GM23248 (cell line): ENCODE results near the gene ANKRD61.

Experiments used
- EZH2 ChIP-seq: fragments of 200-600 bp; sonication (generic); IDR thresholded peaks from 2 replicates; pipeline ENCODE4 v1.6.1; 2018; ENCODE audit warnings: antibody characterized with exemption, mild to moderate bottlenecking; ENCODE audit not compliant: insufficient read depth, poor library complexity, severe bottlenecking
- EZH2phosphoT487 ChIP-seq: fragments of 200-600 bp; sonication (generic); IDR thresholded peaks from 2 replicates; pipeline ENCODE4 v1.6.1; 2018; ENCODE audit warnings: antibody characterized with exemption, moderate library complexity, mild to moderate bottlenecking, low read depth; ENCODE audit not compliant: insufficient read depth

DNA sequence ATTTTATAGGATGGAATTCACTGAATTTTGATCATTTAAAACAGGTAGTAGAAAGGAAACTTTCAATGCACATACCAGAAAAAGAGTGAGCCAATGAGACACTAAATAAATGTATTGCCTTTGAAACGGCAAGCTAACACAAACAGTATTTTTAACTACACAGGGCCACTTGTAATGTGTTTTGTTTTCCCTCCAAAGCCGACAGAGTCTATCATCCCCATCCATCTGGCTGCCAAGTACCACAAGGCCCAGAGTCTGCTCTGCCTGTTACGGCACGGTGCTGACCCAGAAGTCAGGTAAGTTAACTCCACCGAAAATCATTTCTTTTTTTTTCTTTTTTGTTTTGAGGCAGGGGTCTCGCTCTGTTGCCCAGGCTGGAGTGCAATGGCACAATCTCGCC lies 1.5 kb downstream of the ANKRD61 start:
- TF ChIP-seq EZH2 (no peak), EZH2phosphoT487 (no peak)
